DLD1 (cell line): Measurements from ENCODE around the gene GPR137C.

Source experiments
- in situ Hi-C: cut with HindIII; loops from 2 replicates; pipeline ENCODE4 v1.10.0; 2017; ENCODE audit warnings: low sequenced_read_pairs

Gene GPR137C

DNA sequence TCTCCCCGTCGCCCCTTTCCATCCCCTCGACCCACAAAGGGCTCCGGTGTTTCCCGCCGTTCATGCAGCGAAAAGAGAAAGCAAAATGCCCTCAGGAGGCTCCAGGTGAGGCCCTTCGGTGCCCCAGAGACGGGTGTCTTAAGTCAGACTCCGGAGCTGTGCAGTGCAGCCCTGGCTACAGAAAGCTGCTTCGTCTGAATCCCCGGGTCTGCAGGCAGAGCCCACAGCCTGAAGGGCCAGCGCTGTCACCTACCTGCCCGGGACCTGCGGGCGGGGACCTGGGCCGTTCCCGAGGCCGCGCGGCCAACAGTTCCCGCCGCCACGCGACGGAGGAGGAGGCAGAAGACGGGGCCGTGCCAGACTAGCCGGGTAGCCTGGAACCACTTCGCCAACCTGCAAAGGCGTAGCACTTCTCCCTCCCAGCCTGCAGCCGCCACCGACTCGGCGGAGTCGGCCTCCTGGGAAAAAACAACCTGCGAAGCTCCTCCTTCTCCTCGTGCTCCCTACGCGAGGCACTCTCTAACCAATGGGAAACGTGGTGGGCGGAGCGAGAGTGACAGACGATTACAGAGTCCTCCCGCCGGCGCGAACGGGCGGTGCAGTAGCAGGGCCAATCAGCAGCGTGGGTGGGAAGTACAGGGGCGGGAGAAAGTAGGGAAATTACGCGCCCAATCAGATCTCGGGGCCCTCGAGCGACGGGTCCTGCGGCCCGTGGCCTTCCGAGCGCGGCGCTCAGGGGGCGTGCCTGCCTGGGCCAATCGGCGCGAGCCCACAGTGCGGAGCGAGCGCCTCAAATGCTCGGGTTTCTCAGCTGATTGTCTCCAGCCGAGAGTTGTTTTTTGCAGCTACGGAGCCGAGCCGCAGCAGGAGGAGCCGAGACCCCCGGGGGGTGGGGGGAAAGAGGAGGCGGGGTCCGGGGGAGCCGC is at the start of gene GPR137C, which contains the start of gene TXNDC16:
GPR137C (plus strand) TSS at position 774 of the 926 bp plus-strand sequence. CDS start 312 bp downstream, outside the sequence.
TXNDC16 (minus strand) TSS at position 443 of the 926 bp plus-strand sequence. CDS start 8,948 bp downstream, outside the sequence.
- in situ Hi-C loops = no loop called here

DNA sequence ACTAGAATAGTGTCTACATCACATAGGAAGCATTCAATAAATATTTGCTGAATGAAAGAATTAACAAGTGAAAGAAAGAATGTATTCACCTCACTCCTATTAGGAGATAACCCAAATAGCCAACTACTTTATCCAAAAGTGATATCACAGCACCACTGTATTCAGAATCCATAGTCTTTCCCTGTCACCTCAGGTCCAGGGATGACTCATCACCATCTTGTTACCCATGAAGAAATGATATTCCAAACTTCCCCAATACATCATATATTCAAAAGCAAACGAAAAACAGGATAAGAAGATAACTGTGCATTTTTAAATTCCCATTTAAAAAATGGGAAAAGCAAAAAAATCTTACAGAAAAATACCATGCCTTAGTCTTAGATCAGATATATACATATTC is 39.4 kb upstream of the GPR137C start:
- in situ Hi-C loops = no loop called here

DNA sequence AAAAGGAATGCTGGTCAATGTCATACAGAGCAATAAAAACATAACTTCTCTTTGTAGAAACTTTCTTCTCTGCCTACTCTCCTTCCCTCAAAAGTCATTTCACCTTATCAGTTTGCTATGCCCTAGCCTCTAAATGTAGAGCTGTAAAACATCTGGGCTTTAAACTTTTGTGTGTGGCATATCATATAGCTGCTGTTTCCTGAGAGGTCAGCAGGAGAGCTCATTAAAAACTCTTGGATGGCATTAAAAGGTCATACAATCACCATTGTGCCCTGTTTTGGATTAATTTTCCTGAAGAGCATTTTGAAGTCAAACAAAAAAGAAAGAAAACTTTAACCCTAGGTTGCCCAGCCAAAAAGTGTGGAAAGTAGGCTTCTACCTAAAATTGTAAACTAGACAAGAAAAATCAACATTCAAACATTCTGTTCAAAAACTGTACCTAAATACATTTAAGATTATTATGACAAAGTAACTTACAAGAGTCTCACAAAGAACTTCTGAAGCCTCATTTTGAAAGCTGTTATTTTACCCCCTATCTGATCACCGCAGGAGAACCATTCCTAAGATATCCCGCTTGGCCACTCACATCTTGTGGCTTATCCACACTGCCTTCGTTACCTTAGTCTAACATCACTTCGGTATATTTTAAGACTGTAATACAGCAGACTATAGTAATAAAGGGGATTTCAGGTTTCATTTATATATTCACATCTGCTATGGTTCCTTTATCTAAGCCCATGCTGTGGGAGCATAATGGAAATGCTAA is 38.4 kb upstream of the GPR137C start:
- in situ Hi-C loops = no loop called here

GRCh38 chr14:52522033-52522432 is 30.6 kb upstream of the GPR137C start:
- in situ Hi-C loops = no loop called here

- in situ Hi-C loops = no loop called here
These were observed 29.9 kb upstream of the GPR137C start for GRCh38 chr14:52522581-52523345.

- in situ Hi-C loops = no loop called here
These were observed 25.6 kb upstream of the GPR137C start for GRCh38 chr14:52527052-52527451.

DNA sequence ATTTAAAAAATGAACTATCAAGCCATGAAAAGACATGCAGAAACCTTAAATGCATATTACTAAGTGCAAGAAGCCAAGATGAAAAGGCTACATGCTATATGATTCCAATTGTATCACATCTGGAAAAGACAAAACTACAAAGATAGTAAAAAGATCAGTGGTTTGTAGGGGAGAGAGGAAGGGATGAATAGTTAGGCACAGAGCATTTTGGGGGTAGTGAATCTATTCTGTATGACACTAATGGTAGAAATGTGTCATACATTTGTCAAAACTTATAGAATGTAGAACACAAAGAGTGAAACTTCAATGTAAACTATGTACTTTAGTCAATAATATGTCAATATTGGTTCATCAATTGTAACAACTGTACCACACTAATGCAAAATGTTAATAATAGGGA is 21.2 kb upstream of the GPR137C start:
- in situ Hi-C loops = no loop called here

DNA sequence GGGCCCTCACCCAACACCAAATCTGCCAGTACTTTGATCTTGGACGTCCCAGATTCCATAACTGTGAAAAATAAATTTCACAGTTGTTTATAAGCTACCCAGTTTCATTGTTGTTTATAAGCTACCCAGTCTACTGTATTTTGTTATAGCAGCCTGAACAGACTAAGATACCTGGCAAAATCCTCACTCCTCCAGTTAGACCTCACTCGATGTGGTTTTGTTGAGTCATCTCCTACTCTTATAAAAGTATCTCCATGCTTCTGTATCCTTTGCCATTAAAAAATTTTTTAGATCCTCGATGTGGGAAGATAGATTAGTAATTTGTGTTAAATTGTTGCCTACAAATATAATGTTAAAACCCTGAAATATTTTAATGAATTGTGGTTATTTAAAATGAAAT is 16.4 kb upstream of the GPR137C start:
- in situ Hi-C loops = no loop called here

GRCh38 chr14:52538623-52539022 is 14.0 kb upstream of the GPR137C start:
- in situ Hi-C loops = no loop called here

DNA sequence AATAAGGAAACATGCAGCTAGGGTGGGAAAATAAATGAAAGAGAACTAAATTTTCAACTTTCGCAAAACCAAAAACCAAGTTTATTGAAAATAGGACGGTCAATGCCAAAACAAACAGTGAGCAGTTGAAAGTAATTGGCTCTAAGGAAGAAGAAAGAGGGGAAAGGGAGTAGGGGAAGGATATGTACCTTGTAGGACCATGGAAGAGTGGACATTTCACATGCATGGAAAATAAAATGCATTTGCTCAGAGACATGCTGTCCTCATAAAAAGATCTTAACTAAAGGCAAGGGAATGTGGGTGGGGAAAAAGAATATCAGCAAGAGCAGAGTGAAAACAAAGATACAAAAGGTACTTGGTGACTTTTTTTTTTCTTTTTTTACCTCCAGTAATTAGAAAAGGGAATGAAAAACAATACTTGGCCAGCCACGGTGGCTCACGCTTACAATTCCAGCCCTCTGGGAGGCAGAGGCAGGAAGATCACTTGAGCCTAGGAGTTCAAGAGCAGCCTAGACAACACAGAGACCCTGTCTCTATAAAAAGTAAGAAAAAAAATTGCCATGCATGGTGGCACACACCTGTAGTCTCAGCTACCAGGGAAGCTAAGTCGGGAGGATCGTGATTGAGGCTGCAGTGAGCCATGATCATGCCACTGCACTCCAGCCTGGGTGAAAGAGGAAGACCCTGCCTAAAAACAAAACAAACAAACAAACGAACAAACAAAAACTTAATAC is 6.9 kb upstream of the GPR137C start:
- in situ Hi-C loops = no loop called here

DNA sequence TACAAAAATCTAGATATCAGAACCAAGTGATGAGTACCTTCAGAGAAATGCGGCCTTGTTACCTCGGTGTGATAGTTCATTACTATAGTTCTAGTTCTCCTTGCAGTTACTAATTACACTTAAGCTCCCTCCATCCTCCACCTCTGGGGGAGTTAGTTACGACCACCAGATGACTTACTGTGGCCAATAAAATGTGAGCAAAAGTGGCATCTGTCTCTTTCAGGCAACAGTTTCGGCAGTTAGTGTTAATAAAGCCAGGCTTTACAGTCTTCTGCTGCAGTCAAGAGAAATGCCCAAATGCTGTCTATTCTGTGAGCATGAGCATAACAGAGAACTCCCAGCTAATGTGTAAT is 6.3 kb upstream of the GPR137C start:
- in situ Hi-C loops = no loop called here

DNA sequence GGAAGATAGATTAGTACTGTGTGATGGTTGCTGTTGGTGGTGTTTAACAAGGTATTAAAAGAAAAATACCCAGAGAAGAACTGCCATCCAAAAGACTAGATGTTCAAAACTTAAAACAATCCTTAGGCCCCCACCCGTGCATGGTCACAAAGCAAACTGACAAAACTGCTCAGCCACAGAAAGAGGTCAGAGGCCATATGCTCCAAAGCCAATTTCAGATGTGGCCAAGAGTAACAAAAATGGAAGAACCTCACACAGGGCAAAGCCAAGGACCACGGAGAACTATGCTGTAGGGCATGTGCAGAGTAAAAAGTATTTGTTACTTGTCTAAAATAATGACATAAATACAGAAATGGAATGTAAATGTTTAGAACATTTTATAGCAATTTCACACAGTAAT is 5.6 kb upstream of the GPR137C start:
- in situ Hi-C loops = no loop called here

DNA sequence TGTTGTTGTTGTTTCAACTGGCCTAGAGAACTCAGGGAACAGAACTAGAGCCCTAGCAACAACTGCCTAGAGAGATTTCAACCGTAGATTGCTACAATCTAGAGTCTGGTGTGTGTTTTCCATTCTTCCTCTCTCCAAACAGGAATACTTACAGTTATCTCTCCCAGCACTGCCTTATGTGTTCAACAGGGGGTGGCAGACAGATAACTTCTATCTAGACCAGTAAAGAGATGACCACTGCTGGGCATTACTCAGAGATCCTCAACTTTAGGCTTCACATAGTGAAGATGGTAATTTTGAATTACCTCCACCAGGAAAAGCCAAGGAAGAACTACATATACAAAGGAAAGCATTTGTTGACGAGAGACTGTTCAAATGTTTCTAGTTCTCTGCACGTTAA is 5.1 kb upstream of the GPR137C start:
- in situ Hi-C loops = no loop called here

DNA sequence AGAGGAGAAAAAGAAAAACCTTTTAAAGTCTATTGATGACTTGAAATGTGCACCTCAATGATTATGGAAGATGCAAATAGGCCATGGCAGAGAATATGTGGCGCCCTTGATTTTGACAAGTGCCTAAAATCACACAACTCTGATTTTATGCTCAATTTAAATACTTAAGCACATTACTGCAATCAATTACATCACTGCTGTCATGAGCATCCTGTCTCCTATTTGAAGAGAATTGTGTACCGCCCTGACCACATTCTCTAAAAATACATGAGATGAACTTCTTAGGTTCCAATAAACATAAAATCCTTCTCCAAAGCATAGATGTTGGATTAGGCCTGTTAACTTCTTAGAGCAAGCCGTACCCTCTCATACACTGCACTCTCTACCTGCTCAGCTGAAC is 2.0 kb upstream of the GPR137C start:
- in situ Hi-C loops = no loop called here

DNA sequence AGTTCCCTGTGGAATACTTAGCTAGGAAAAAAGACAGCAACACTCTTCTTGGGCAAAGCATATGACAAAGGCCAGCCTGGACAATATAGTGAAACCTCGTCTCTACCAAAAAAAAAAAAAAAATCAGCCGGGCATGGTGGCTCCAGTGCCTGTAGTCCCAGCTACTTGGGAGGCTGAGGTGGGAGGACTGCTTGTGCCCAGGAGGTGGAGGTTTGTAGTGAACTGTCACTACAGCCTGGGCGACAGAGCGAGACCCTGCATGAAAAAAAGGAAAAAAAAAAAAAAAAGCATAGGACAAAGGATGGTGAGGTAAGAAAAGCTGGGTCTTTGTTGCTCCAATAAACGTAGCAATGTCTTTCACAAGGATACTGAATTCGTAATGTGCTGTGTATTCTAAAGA is 1.4 kb upstream of the GPR137C start:
- in situ Hi-C loops = no loop called here

GRCh38 chr14:52551696-52552062 is 957 bp upstream of the GPR137C start:
- in situ Hi-C loops = no loop called here

DNA sequence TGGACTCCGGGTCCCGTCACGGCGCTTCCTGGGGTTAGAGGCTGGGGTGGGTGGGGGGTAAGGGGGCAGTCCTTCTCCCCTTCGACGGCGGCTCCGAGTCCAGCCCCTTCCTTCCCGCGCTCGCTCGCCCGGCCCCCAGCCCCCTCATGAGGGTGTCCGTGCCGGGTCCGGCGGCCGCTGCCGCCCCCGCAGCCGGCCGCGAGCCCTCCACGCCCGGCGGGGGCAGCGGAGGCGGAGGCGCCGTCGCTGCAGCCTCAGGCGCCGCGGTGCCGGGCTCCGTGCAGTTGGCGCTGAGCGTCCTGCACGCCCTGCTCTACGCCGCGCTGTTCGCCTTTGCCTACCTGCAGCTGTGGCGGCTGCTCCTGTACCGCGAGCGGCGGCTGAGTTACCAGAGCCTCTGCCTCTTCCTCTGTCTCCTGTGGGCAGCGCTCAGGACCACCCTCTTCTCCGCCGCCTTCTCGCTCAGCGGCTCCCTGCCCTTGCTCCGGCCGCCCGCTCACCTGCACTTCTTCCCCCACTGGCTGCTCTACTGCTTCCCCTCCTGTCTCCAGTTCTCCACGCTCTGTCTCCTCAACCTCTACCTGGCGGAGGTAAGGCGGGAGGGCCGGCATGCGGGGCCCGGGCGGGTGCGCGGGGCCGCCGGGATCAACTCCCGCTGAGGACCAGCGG is 500 bp downstream of the GPR137C start:
- in situ Hi-C loops = no loop called here

- in situ Hi-C loops = no loop called here
These were observed 1.3 kb downstream of the GPR137C start for GRCh38 chr14:52553671-52554575.

DNA sequence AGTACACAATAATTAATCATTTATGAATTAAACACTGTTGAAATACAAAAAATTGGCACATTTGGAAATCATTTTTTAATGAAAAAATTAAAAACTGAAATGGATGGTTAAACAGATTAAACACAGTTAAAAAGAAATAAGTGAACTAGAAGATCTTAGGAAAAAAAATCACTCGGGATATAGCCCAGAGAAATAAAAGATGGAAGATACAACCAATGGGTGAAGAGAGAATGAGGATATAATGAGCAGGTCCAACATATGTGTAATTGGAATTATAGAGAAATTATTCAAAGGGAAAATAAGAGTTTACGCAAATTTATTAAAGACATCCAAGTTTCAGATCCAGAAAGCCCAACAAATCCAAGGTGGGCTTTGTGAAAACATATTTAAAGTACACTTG is 6.1 kb downstream of the GPR137C start:
- in situ Hi-C loops = no loop called here
